C4-2B (cell line): ENCODE results near the gene RHEB.
A peak's percentile ranks its signal among the peaks of the same experiment; 100 is the strongest.

Experiments used
- H3K27ac ChIP-seq: fragments of 450-650 bp; 2 replicates; pipeline ENCODE4 v1.5.1; 2017
- CTCF ChIP-seq: fragments of 450-650 bp; conservative IDR thresholded peaks from 2 replicates; pipeline ENCODE4 v1.5.1; 2017; ENCODE audit warnings: mild to moderate bottlenecking
- ZFX ChIP-seq: fragments of 450-650 bp; IDR thresholded peaks from 2 replicates; pipeline ENCODE4 v1.6.1; 2017

The RHEB gene

GRCh38 chr7:151468217-151469018, 51.3 kb downstream of the RHEB start:
- H3K27ac ChIP-seq = no peak overlapping the region
- TF ChIP-seq CTCF = no peak
- TF ChIP-seq ZFX = no peak

- H3K27ac ChIP-seq = no peak overlapping the region
Measured at GRCh38 chr7:151465169-151465568, 54.5 kb downstream of the RHEB start.

GRCh38 chr7:151462306-151462779, 57.4 kb downstream of the RHEB start:
- H3K27ac ChIP-seq = no peak overlapping the region
- no peak for TF ChIP-seq CTCF
- TF ChIP-seq ZFX = no peak

More at GRCh38 chr7:151465169-151465568, 54.5 kb downstream of the RHEB start:
- no peak for TF ChIP-seq CTCF
- TF ChIP-seq ZFX = no peak

GRCh38 chr7:151461942-151462230, 57.8 kb downstream of the RHEB start:
- no peak overlapping the region for H3K27ac ChIP-seq
- TF ChIP-seq CTCF (no peak), ZFX (no peak)

- H3K27ac ChIP-seq = no peak overlapping the region; the same call in 1 of the 2 replicates
- no peak for TF ChIP-seq ZFX
- TF ChIP-seq CTCF = no peak
Measured at GRCh38 chr7:151461096-151461941, 58.4 kb downstream of the RHEB start.

GRCh38 chr7:151460474-151460855, 59.2 kb downstream of the RHEB start:
- TF ChIP-seq CTCF (no peak), ZFX (no peak)
- peak overlapping the region; percentile 36 for H3K27ac ChIP-seq
